OCI-LY3 (cell line): ENCODE results near the gene VPS4B.

Experiments
- EZH2phosphoT487 ChIP-seq: fragments of 200-600 bp; shearing (Covaris generic); IDR thresholded peaks from 2 replicates; pipeline ENCODE4 v1.6.1; 2018; ENCODE audit warnings: antibody characterized with exemption, mixed run types, low read depth
- TF ChIP-seq, protein P1 (sequence below): fragments of 200-600, 300-600 bp; sonication (generic); IDR thresholded peaks from 2 replicates; pipeline ENCODE4 v1.5.1; 2014; ENCODE audit warnings: antibody characterized with exemption, low read length, low read depth

DNA sequence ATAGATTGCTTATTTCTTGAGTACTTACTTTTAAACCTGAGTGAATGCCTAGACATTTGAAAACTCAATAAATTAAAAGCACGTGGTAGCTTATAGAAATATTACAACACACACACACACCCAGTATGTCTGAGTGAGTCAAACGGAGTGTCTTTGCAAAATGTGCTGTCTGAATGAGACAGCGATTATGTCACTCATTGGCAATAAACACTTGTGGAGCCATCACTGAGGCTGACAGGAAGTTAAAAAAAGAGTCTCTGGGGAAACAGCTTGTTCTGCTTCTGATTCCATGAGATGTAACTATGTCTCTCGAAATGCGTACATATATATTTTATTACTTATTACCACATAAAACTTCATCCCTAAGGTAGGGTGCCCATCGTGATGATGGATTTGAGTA lies 22.3 kb upstream of the VPS4B start:
- TF ChIP-seq, protein P1, sequence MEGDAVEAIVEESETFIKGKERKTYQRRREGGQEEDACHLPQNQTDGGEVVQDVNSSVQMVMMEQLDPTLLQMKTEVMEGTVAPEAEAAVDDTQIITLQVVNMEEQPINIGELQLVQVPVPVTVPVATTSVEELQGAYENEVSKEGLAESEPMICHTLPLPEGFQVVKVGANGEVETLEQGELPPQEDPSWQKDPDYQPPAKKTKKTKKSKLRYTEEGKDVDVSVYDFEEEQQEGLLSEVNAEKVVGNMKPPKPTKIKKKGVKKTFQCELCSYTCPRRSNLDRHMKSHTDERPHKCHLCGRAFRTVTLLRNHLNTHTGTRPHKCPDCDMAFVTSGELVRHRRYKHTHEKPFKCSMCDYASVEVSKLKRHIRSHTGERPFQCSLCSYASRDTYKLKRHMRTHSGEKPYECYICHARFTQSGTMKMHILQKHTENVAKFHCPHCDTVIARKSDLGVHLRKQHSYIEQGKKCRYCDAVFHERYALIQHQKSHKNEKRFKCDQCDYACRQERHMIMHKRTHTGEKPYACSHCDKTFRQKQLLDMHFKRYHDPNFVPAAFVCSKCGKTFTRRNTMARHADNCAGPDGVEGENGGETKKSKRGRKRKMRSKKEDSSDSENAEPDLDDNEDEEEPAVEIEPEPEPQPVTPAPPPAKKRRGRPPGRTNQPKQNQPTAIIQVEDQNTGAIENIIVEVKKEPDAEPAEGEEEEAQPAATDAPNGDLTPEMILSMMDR = no peak
- no peak for TF ChIP-seq EZH2phosphoT487
